ENCODE results near the gene NLRP5.

- TF ChIP-seq, protein P1, sequence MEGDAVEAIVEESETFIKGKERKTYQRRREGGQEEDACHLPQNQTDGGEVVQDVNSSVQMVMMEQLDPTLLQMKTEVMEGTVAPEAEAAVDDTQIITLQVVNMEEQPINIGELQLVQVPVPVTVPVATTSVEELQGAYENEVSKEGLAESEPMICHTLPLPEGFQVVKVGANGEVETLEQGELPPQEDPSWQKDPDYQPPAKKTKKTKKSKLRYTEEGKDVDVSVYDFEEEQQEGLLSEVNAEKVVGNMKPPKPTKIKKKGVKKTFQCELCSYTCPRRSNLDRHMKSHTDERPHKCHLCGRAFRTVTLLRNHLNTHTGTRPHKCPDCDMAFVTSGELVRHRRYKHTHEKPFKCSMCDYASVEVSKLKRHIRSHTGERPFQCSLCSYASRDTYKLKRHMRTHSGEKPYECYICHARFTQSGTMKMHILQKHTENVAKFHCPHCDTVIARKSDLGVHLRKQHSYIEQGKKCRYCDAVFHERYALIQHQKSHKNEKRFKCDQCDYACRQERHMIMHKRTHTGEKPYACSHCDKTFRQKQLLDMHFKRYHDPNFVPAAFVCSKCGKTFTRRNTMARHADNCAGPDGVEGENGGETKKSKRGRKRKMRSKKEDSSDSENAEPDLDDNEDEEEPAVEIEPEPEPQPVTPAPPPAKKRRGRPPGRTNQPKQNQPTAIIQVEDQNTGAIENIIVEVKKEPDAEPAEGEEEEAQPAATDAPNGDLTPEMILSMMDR (IDR thresholded peaks at IDR 0.05): no peak
- TF ChIP-seq SIN3A (IDR thresholded peaks at IDR 0.05; ENCODE audit: borderline replicate concordance, insufficient read depth, low read depth, low read length) (no peak), REST (IDR thresholded peaks at IDR 0.05; ENCODE audit: insufficient read depth in 1 of 2, low read depth in 2 of 2, low read length in 1 of 2) (no peak), TCF7L2 (IDR thresholded peaks at IDR 0.05; ENCODE audit: low read depth, low read length) (no peak)
These were observed 110.7 kb downstream of the NLRP5 start for GRCh38 chr19:56097306-56097705.
